GM23338 (cell line): Measurements from ENCODE around the gene CCDC138. TPM values are rescaled to one million over a fixed set of nuclear protein-coding genes. Genes with fewer than 3 reads are reported as not detected.

ENCODE experiments used
- ATAC-seq: fragments of 200-7000 bp; cut with Tn5 transposase; 3 replicates; pipeline ENCODE4 v1.9.1; 2020
- DNase-seq: peaks from one replicate; pipeline ENCODE4 v3.0.0-alpha.2; 2015; ENCODE audit warnings: low spot score
- H2AFZ ChIP-seq: fragments of 200-600 bp; sonication (generic); 2 replicates; pipeline ENCODE4 v1.8.0; 2016; ENCODE audit warnings: antibody characterized with exemption, mild to moderate bottlenecking, moderate library complexity
- H3F3A ChIP-seq: fragments of 200-600 bp; sonication (generic); replicated peaks from 2 replicates; pipeline ENCODE4 v1.8.0; 2017; ENCODE audit warnings: antibody characterized with exemption, mixed run types, low read depth
- H3K27ac ChIP-seq: fragments of 200-600 bp; sonication (generic); 2 replicates; pipeline ENCODE4 v1.6.1; 2016; ENCODE audit warnings: low read depth
- H3K27me3 ChIP-seq: fragments of 200-600 bp; sonication (generic); 2 replicates; pipeline ENCODE4 v1.8.0; 2016; ENCODE audit warnings: mild to moderate bottlenecking, mixed run types, moderate library complexity; ENCODE audit not compliant: insufficient read depth
- H3K36me3 ChIP-seq: fragments of 200-600 bp; sonication (generic); 2 replicates; pipeline ENCODE4 v1.8.0; 2016; ENCODE audit warnings: mild to moderate bottlenecking; ENCODE audit not compliant: insufficient read depth
- H3K4me1 ChIP-seq: fragments of 200-600 bp; sonication (generic); 2 replicates; pipeline ENCODE4 v1.8.0; 2016; ENCODE audit warnings: mild to moderate bottlenecking, moderate library complexity; ENCODE audit not compliant: insufficient read depth
- H3K4me2 ChIP-seq: fragments of 200-600 bp; sonication (generic); 2 replicates; pipeline ENCODE4 v1.7.1; 2017; ENCODE audit warnings: mixed run types
- H3K4me3 ChIP-seq: fragments of 200-600 bp; sonication (generic); 2 replicates; pipeline ENCODE4 v1.6.1; 2016; ENCODE audit warnings: mixed run types
- H3K79me2 ChIP-seq: fragments of 200-600 bp; sonication (generic); replicated peaks from 2 replicates; pipeline ENCODE4 v1.8.0; 2017; ENCODE audit warnings: mild to moderate bottlenecking; ENCODE audit not compliant: insufficient read depth
- H3K9me2 ChIP-seq: fragments of 200-600 bp; sonication (generic); 2 replicates; pipeline ENCODE4 v1.8.0; 2017; ENCODE audit not compliant: insufficient read depth
- H4K20me1 ChIP-seq: fragments of 200-600 bp; sonication (generic); replicated peaks from 2 replicates; pipeline ENCODE4 v1.8.0; 2017; ENCODE audit warnings: mild to moderate bottlenecking; ENCODE audit not compliant: insufficient read depth
- H3K27ac Mint-ChIP-seq: 2 replicates; pipeline ENCODE4 v1.8.0; 2020; ENCODE audit warnings: inconsistent platforms, mild to moderate bottlenecking, moderate library complexity, mixed read lengths
- H3K27me3 Mint-ChIP-seq: 3 replicates; pipeline ENCODE4 v1.8.0; 2022; ENCODE audit warnings: low read depth, mild to moderate bottlenecking, moderate library complexity, mixed read lengths, inconsistent platforms; ENCODE audit not compliant: insufficient read depth, poor library complexity
- H3K36me3 Mint-ChIP-seq: 3 replicates; pipeline ENCODE4 v1.8.0; 2021; ENCODE audit warnings: low read depth, mild to moderate bottlenecking, inconsistent platforms, moderate library complexity, mixed read lengths
- H3K4me1 Mint-ChIP-seq: 3 replicates; pipeline ENCODE4 v1.8.0; 2020; ENCODE audit warnings: mild to moderate bottlenecking, inconsistent platforms, mixed read lengths
- H3K4me3 Mint-ChIP-seq: 3 replicates; pipeline ENCODE4 v1.8.0; 2021; ENCODE audit warnings: moderate library complexity, mild to moderate bottlenecking, inconsistent platforms, mixed read lengths
- H3K9me3 Mint-ChIP-seq: 3 replicates; pipeline ENCODE4 v1.8.0; 2020; ENCODE audit warnings: moderate library complexity, mild to moderate bottlenecking, inconsistent platforms, mixed read lengths
- CREB1 ChIP-seq: fragments of 250-450 bp; sonication (Bioruptor Pico); IDR thresholded peaks from 2 replicates; pipeline ENCODE4 v1.5.0; 2020; ENCODE audit warnings: low read depth, mild to moderate bottlenecking, moderate library complexity
- EZH2 ChIP-seq: fragments of 200-600 bp; sonication (generic); IDR thresholded peaks from one replicate; pipeline ENCODE4 v1.8.0; 2017; ENCODE audit warnings: antibody characterized with exemption, mild to moderate bottlenecking, low read depth; ENCODE audit not compliant: unreplicated experiment
- EZH2phosphoT487 ChIP-seq: fragments of 200-600 bp; sonication (generic); IDR thresholded peaks from one replicate; pipeline ENCODE4 v1.8.1; 2018; ENCODE audit warnings: antibody characterized with exemption; ENCODE audit not compliant: unreplicated experiment
- JUNB ChIP-seq: IDR thresholded peaks from one replicate; pipeline ENCODE4 v1.6.1; 2016; ENCODE audit warnings: antibody characterized with exemption; ENCODE audit not compliant: unreplicated experiment
- NANOG ChIP-seq: IDR thresholded peaks from 2 replicates; pipeline ENCODE4 v1.6.1; 2016; ENCODE audit warnings: antibody characterized with exemption, borderline replicate concordance
- POLR2AphosphoS5 ChIP-seq: IDR thresholded peaks from 2 replicates; pipeline ENCODE4 v1.6.1; 2016; ENCODE audit warnings: antibody characterized with exemption, low read depth
- STAT1 ChIP-seq: IDR thresholded peaks from one replicate; pipeline ENCODE4 v1.6.1; 2016; ENCODE audit warnings: antibody characterized with exemption; ENCODE audit not compliant: unreplicated experiment
- ZNF114 ChIP-seq: fragments of 250-450 bp; sonication (Bioruptor Pico); IDR thresholded peaks from 2 replicates; pipeline ENCODE4 v1.5.0; 2020; ENCODE audit warnings: mild to moderate bottlenecking, moderate library complexity
- ZNF331 ChIP-seq: fragments of 250-450 bp; sonication (Bioruptor Pico); IDR thresholded peaks from 2 replicates; pipeline ENCODE4 v1.5.0; 2020; ENCODE audit warnings: low read depth, mild to moderate bottlenecking, moderate library complexity
- ZNF462 ChIP-seq: fragments of 250-450 bp; sonication (Bioruptor Pico); IDR thresholded peaks from 2 replicates; pipeline ENCODE4 v1.5.0; 2020; ENCODE audit warnings: mild to moderate bottlenecking, moderate library complexity
- polyA plus RNA-seq: library from polyadenylated mRNA; unstranded; fragments of >200 nt; fragmentation: Nextera tagmentation; extraction: Ambion mirVana; gene quantifications from 2 replicates; pipeline ENCODE4 v1.2.1, GENCODE V29; 2016
- total RNA-seq: library from RNA; depleted of rRNA; stranded (reverse); fragments of >200 nt; shearing (Covaris generic); gene quantifications from 2 replicates; pipeline ENCODE4 v1.2.3, GENCODE V29; 2014
- TF ChIP-seq, protein P1 (sequence below), 2 experiments: fragments of 200-600 bp in 1 of 2; sonication (generic) in 1 of 2; conservative IDR thresholded peaks; 2 replicates each; pipeline versions ENCODE4 v1.5.1 to v1.6.1; 2016 to 2017; ENCODE audit warnings: antibody characterized with exemption in 2 of 2, low read depth in 2 of 2, mild to moderate bottlenecking in 2 of 2, moderate library complexity in 1 of 2

The CCDC138 gene
- total and polyA plus RNA-seq, 2 experiments from 2014 or later, result 30.8 to 31.6 TPM

- Histone ChIP-seq H3K4me3 (no peak overlapping the region), H3K4me1 (no peaks in the 10 kb centered on the region), H3K79me2 (no peaks in the 10 kb centered on the region), H3K4me2 (no peak overlapping the region), H3F3A (no peaks in the 10 kb centered on the region), H3K9me2 (no peaks in the 10 kb centered on the region), H4K20me1 (no peaks in the 10 kb centered on the region), H3K36me3 (peaks cover 3% of the 10 kb centered on the region; the same call in 1 of the 2 replicates), H3K27me3 (no peaks in the 10 kb centered on the region), H2AFZ (no peak overlapping the region), H3K27ac (no peak overlapping the region)
- no peaks in the 10 kb centered on the region for H3K4me1 Mint-ChIP-seq
- no peak for ATAC-seq
- H3K36me3 Mint-ChIP-seq, result peaks cover 42% of the 10 kb centered on the region
- no peaks in the 10 kb centered on the region for H3K27me3 Mint-ChIP-seq
- DNase-seq, result no peak
- no peak overlapping the region for H3K27ac Mint-ChIP-seq
- TF ChIP-seq POLR2AphosphoS5 (no peak), NANOG (no peak), ZNF114 (CRISPR knock-in tag) (no peak), EZH2 (no peak), EZH2phosphoT487 (no peak), STAT1 (no peak), CREB1 (CRISPR knock-in tag) (no peak), ZNF331 (no peak)
- TF ChIP-seq, protein P1, sequence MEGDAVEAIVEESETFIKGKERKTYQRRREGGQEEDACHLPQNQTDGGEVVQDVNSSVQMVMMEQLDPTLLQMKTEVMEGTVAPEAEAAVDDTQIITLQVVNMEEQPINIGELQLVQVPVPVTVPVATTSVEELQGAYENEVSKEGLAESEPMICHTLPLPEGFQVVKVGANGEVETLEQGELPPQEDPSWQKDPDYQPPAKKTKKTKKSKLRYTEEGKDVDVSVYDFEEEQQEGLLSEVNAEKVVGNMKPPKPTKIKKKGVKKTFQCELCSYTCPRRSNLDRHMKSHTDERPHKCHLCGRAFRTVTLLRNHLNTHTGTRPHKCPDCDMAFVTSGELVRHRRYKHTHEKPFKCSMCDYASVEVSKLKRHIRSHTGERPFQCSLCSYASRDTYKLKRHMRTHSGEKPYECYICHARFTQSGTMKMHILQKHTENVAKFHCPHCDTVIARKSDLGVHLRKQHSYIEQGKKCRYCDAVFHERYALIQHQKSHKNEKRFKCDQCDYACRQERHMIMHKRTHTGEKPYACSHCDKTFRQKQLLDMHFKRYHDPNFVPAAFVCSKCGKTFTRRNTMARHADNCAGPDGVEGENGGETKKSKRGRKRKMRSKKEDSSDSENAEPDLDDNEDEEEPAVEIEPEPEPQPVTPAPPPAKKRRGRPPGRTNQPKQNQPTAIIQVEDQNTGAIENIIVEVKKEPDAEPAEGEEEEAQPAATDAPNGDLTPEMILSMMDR (conservative IDR thresholded peaks at IDR 0.05; ENCODE audit: low read depth in 2 of 2), result no peak
- H3K4me3 Mint-ChIP-seq, result no peak overlapping the region
- no peaks in the 10 kb centered on the region for H3K9me3 Mint-ChIP-seq
Observed at GRCh38 chr2:108847000-108847399, 60.4 kb downstream of the CCDC138 start.

GRCh38 chr2:108852375-108852774 lies 65.8 kb downstream of the CCDC138 start:
- H3K27me3 ChIP-seq, result no peaks in the 10 kb centered on the region
- Mint-ChIP-seq H3K27ac (no peak overlapping the region), H3K27me3 (no peaks in the 10 kb centered on the region), H3K4me3 (no peak overlapping the region), H3K36me3 (peaks cover 41% of the 10 kb centered on the region), H3K9me3 (no peaks in the 10 kb centered on the region), H3K4me1 (no peaks in the 10 kb centered on the region)
- ATAC-seq (no peak), DNase-seq (no peak)
- H3F3A ChIP-seq, result no peaks in the 10 kb centered on the region
- no peaks in the 10 kb centered on the region for H3K4me1 ChIP-seq
- no peak overlapping the region for H3K4me2 ChIP-seq
- no peak overlapping the region for H3K27ac ChIP-seq
- no peak for TF ChIP-seq JUNB
- TF ChIP-seq ZNF462 (CRISPR knock-in tag), result no peak
- TF ChIP-seq EZH2phosphoT487, result no peak
- TF ChIP-seq NANOG, result no peak
- TF ChIP-seq, protein P1 (conservative IDR thresholded peaks at IDR 0.05; ENCODE audit: low read depth in 2 of 2), result no peak
- TF ChIP-seq EZH2, result no peak
- no peaks in the 10 kb centered on the region for H3K79me2 ChIP-seq
- H3K9me2 ChIP-seq, result no peaks in the 10 kb centered on the region
- no peaks in the 10 kb centered on the region for H4K20me1 ChIP-seq
- no peak overlapping the region for H3K4me3 ChIP-seq
- no peak overlapping the region for H2AFZ ChIP-seq
- peaks cover 7% of the 10 kb centered on the region for H3K36me3 ChIP-seq
